Stimulated activated naive CD8-positive, alpha-beta T cell treated with anti-CD3 and anti-CD28 coated beads, Interleukin-15, Interleukin-2, amounts not matched to agents 100 ng/mL and 50 ng/mL, for 24 hours (primary cell): Measurements from ENCODE around the gene ADGRG1.

ENCODE experiments used
- H3K27ac Mint-ChIP-seq: one replicate; pipeline ENCODE4 v1.8.0; 2021; ENCODE audit warnings: mild to moderate bottlenecking, mixed read lengths
- H3K27me3 Mint-ChIP-seq: one replicate; pipeline ENCODE4 v1.8.0; 2021; ENCODE audit warnings: mixed read lengths
- H3K36me3 Mint-ChIP-seq: one replicate; pipeline ENCODE4 v1.8.0; 2021; ENCODE audit warnings: low read depth, mixed read lengths
- H3K4me1 Mint-ChIP-seq: one replicate; pipeline ENCODE4 v1.8.0; 2021; ENCODE audit warnings: low read depth, mixed read lengths
- H3K4me3 Mint-ChIP-seq: one replicate; pipeline ENCODE4 v1.8.0; 2021; ENCODE audit warnings: mild to moderate bottlenecking, mixed read lengths
- H3K9me3 Mint-ChIP-seq: one replicate; pipeline ENCODE4 v1.8.0; 2021; ENCODE audit warnings: mixed read lengths

ADGRG1 gene

DNA sequence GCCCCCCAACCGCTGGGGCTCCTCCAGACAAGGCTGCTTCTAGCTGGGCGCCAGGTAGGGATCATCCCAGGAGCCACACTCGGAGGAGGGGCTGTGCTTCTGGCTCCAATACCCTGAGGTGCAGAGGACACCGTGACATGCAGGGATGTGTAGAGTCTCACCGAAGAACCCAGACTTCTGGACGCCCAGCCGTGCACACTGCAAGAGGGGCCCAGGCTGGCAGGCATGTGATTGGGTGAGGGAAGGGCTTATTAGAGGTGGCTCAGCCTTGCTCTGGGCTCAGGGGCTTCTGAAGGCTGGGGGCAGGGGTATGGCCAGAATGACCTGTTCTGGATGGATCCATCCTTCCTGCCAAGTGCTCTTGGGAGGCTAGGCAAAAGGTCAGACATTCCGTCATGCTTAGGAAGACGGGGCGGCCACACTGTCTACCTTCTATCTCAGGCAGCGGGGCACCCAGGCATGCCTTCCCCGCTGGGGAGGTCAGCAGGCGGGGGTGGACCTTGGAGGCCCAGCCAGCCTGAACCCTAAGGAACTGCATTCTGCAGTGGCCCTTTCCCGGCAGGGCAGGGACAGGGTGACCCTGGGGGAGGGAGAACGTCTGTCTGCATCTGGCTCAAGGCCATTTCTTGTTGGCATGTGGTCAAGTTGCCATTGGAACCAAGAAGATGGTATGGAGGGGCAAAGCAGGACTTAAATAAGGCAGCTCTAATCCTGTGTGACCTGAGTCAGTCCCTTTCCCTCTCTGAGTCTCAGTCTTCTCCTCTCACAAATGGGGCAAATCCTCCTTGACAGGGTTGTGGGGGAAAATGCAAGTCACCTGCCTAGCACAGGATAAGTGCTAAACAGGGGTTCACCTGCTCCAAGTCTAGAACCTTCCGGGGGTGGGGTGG is 5.8 kb upstream of the ADGRG1 start:
- Mint-ChIP-seq H3K27me3 (no peaks in the 10 kb centered on the region), H3K4me1 (no peaks in the 10 kb centered on the region), H3K36me3 (no peaks in the 10 kb centered on the region), H3K9me3 (no peaks in the 10 kb centered on the region), H3K27ac (no peak overlapping the region), H3K4me3 (no peak overlapping the region)

DNA sequence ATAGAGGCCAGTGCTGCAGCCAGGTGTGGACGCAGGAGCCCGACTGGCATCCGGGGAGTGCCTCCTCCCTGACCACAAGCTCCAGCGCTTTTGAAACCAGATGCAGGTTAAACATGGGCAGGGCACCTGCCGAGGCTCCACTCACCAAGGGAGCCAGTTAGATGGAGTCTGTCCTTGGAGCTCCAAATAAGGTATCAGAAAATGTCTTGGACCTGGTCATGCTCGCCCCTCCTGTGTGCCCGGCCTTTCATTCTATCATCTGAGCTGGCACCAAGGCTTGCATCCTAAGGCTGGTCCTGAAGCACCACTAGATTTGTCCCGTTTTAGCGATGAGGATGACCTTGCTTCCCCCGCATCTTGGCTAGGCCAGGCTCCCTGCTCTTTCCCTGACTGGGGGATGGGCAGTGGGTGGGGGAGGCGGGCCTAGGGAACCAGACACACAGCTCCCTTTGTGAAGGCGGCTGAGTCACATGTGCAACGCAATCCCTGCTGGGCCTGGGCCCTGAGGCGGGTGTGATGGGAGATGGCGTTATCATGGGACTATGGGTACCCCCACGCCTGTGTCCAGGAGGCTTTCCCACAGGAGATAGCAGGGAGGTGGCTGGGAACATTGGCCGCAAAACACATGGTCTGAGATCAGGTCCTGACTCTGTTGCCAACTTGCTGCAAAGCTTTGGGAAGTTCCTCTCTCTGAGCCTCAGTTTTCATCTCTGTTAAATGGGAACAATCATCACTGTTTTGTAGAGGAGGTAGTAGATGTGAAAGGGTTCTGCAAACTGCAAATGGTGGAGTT is 5.0 kb upstream of the ADGRG1 start:
- no peak overlapping the region for H3K27ac Mint-ChIP-seq
- H3K36me3 Mint-ChIP-seq, result no peaks in the 10 kb centered on the region
- peaks cover 5% of the 10 kb centered on the region for H3K4me1 Mint-ChIP-seq

GRCh38 chr16:57624044-57624688 is 4.3 kb upstream of the ADGRG1 start:
- Mint-ChIP-seq H3K36me3 (no peaks in the 10 kb centered on the region), H3K4me1 (peaks cover 12% of the 10 kb centered on the region), H3K4me3 (no peak overlapping the region), H3K27ac (no peak overlapping the region), H3K27me3 (peaks cover 7% of the 10 kb centered on the region), H3K9me3 (no peaks in the 10 kb centered on the region)

More for the DNA sequence above, 5.0 kb upstream of the ADGRG1 start:
- Mint-ChIP-seq H3K27me3 (no peaks in the 10 kb centered on the region), H3K9me3 (no peaks in the 10 kb centered on the region), H3K4me3 (no peak overlapping the region)

- Mint-ChIP-seq H3K4me3 (no peak overlapping the region), H3K36me3 (no peaks in the 10 kb centered on the region), H3K27ac (no peak overlapping the region), H3K27me3 (peaks cover 7% of the 10 kb centered on the region), H3K9me3 (no peaks in the 10 kb centered on the region), H3K4me1 (peaks cover 13% of the 10 kb centered on the region)
Measured at GRCh38 chr16:57624806-57625500, 3.5 kb upstream of the ADGRG1 start.

GRCh38 chr16:57626420-57627170 is 1.8 kb upstream of the ADGRG1 start:
- no peak overlapping the region for H3K4me3 Mint-ChIP-seq
- H3K4me1 Mint-ChIP-seq, result peaks cover 13% of the 10 kb centered on the region
- no peak overlapping the region for H3K27ac Mint-ChIP-seq
- no peaks in the 10 kb centered on the region for H3K9me3 Mint-ChIP-seq
- H3K27me3 Mint-ChIP-seq, result peaks cover 12% of the 10 kb centered on the region
- H3K36me3 Mint-ChIP-seq, result no peaks in the 10 kb centered on the region

- H3K4me1 Mint-ChIP-seq, result peaks cover 13% of the 10 kb centered on the region
- peaks cover 12% of the 10 kb centered on the region for H3K27me3 Mint-ChIP-seq
- no peak overlapping the region for H3K27ac Mint-ChIP-seq
- no peak overlapping the region for H3K4me3 Mint-ChIP-seq
- no peaks in the 10 kb centered on the region for H3K9me3 Mint-ChIP-seq
- no peaks in the 10 kb centered on the region for H3K36me3 Mint-ChIP-seq
Measured at GRCh38 chr16:57627184-57627871, 1.1 kb upstream of the ADGRG1 start.

DNA sequence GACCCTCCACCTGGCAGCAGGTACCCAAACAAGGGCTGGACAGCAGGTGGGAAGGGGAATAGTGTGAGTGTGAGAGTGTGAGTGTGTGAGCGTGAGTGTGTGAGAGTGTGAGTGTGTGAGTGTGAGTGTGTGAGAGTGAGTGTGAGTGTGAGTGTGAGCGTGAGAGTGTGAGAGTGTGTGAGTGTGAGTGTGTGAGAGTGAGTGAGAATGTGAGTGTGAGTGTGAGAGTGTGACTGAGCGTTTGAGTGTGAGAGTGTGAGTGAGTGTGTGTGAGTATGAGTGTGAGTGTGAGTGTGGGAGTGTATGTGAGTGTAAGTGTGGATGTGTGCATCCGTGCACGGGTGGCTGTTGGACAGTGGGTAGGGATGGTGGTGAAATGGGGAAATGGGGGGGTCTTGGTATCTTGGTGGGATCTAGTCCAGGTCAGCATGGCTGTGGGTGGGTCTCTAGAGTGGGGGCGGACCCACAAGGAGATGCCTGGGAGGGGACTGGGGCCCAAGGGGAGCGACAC is 408 bp downstream of the ADGRG1 start:
- Mint-ChIP-seq H3K4me1 (peaks cover 13% of the 10 kb centered on the region), H3K9me3 (no peaks in the 10 kb centered on the region), H3K27ac (peak overlapping the region; percentile 38), H3K27me3 (peaks cover 12% of the 10 kb centered on the region), H3K4me3 (peak overlapping the region; percentile 68), H3K36me3 (no peaks in the 10 kb centered on the region)

DNA sequence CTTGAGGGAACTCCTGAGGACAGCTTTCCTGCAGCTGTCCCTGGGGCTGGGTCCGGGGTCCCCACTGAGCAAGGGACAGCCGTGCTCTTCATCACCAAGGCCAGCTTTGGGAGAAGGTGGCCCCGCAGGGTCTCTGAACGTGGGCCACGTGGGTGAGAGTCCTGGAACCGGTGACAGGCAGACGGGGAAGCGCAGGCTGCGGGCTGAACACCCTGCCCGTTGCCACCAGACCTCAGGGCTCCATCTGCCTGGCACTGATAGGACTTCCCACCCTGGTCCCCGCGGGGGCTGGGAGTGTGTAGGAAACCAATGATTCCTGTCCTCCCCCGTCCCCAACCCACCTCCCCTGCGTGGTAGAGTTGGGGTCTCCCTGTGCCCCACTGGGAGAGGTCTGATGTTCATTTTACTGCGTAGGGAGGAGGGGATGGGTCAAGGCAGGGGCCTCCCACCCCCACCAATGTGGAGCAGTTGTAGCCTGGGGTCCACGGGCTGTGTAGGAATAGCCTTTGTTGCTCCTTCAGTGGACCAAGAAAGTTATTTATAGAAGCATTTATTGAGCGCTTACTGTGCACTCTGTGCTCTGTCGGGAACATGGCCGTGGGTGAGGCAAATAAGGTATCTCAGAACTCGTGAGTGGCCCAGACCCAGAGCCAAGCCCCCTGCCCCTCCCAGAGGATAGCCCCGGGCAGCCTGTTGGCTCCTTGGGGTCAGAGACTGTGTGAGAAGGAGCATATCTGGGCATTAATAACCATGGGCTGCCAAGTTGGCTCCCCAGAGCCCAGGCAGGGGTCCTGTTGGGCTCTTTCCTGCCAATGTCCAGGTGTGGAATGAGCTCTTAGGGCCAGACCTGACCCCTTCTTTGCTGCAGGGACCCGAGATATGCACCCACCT is 1.3 kb downstream of the ADGRG1 start:
- H3K9me3 Mint-ChIP-seq, result no peaks in the 10 kb centered on the region
- no peak overlapping the region for H3K27ac Mint-ChIP-seq
- H3K4me1 Mint-ChIP-seq, result peaks cover 13% of the 10 kb centered on the region
- peak overlapping the region; percentile 68 for H3K4me3 Mint-ChIP-seq
- no peaks in the 10 kb centered on the region for H3K36me3 Mint-ChIP-seq
- peaks cover 12% of the 10 kb centered on the region for H3K27me3 Mint-ChIP-seq

GRCh38 chr16:57630407-57630797 is 2.0 kb downstream of the ADGRG1 start:
- no peaks in the 10 kb centered on the region for H3K9me3 Mint-ChIP-seq
- H3K4me3 Mint-ChIP-seq, result no peak overlapping the region
- no peak overlapping the region for H3K27ac Mint-ChIP-seq

GRCh38 chr16:57630931-57631845 is 2.8 kb downstream of the ADGRG1 start:
- no peak overlapping the region for H3K27ac Mint-ChIP-seq
- peaks cover 13% of the 10 kb centered on the region for H3K4me1 Mint-ChIP-seq
- peaks cover 12% of the 10 kb centered on the region for H3K27me3 Mint-ChIP-seq
- H3K4me3 Mint-ChIP-seq, result no peak overlapping the region
- no peaks in the 10 kb centered on the region for H3K9me3 Mint-ChIP-seq
- no peaks in the 10 kb centered on the region for H3K36me3 Mint-ChIP-seq

More at GRCh38 chr16:57630407-57630797, 2.0 kb downstream of the ADGRG1 start:
- Mint-ChIP-seq H3K27me3 (peaks cover 12% of the 10 kb centered on the region), H3K4me1 (peaks cover 13% of the 10 kb centered on the region), H3K36me3 (no peaks in the 10 kb centered on the region)

DNA sequence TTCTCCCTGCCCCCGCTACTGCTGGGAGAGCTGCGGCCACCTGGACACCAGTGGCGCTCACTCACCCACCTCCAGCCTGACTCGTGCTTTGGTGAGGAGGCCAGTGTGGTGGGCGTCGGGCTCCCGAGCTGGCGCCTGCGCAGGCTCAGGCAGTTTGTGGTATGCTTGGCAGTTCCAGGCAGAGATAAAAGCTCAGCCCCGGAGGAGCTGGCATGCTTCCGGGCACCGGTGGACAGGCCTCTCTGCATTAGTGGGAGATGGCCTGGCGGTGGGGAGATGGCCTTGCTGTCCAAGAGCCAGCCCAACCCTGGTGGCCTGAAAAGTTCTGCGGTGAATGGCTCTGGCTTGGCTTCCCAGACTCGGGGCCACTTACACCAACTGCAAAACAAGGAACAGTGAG is 4.1 kb downstream of the ADGRG1 start:
- H3K4me3 Mint-ChIP-seq, result no peak overlapping the region
- no peak overlapping the region for H3K27ac Mint-ChIP-seq
- peaks cover 12% of the 10 kb centered on the region for H3K27me3 Mint-ChIP-seq
- peaks cover 13% of the 10 kb centered on the region for H3K4me1 Mint-ChIP-seq
- H3K36me3 Mint-ChIP-seq, result no peaks in the 10 kb centered on the region
- no peaks in the 10 kb centered on the region for H3K9me3 Mint-ChIP-seq
